Measurements from ENCODE around the gene CABP7. TPM values are rescaled to one million over a fixed set of nuclear protein-coding genes. Genes with fewer than 3 reads are reported as not detected.

Gene CABP7
- total RNA-seq, 2 donors from 2014 or later, result not detected

- H3K36me3 ChIP-seq, result no peaks in the 10 kb centered on the region
- H3K4me3 ChIP-seq, result no peak overlapping the region
- no peak overlapping the region for H3K27ac ChIP-seq
- no peaks in the 10 kb centered on the region for H3K4me1 ChIP-seq
- no peaks in the 10 kb centered on the region for H3K9me3 ChIP-seq
- H3K27me3 ChIP-seq, result no peaks in the 10 kb centered on the region
- no peak for DNase-seq (ENCODE audit: low spot score)
- no peak for TF ChIP-seq CTCF (IDR thresholded peaks at IDR 0.05)
These were observed 36.5 kb downstream of the CABP7 start for GRCh38 chr22:29756341-29756740.

GRCh38 chr22:29757096-29757495 lies 37.3 kb downstream of the CABP7 start:
- H3K27me3 ChIP-seq, result no peaks in the 10 kb centered on the region
- H3K9me3 ChIP-seq, result no peaks in the 10 kb centered on the region
- DNase-seq (ENCODE audit: low spot score), result no peak
- no peak for TF ChIP-seq CTCF (IDR thresholded peaks at IDR 0.05)
- H3K36me3 ChIP-seq, result no peaks in the 10 kb centered on the region
- no peak overlapping the region for H3K27ac ChIP-seq
- H3K4me3 ChIP-seq, result no peak overlapping the region
- no peaks in the 10 kb centered on the region for H3K4me1 ChIP-seq

- no peak for TF ChIP-seq CTCF (IDR thresholded peaks at IDR 0.05)
- H3K4me3 ChIP-seq, result no peak overlapping the region
- H3K9me3 ChIP-seq, result no peaks in the 10 kb centered on the region
- no peaks in the 10 kb centered on the region for H3K4me1 ChIP-seq
- no peak for DNase-seq (ENCODE audit: low spot score)
- no peaks in the 10 kb centered on the region for H3K36me3 ChIP-seq
- H3K27me3 ChIP-seq, result no peaks in the 10 kb centered on the region
- no peak overlapping the region for H3K27ac ChIP-seq
These were observed 38.3 kb downstream of the CABP7 start for GRCh38 chr22:29758068-29758622.

- no peak for TF ChIP-seq CTCF (IDR thresholded peaks at IDR 0.05)
- no peaks in the 10 kb centered on the region for H3K36me3 ChIP-seq
- no peak overlapping the region for H3K27ac ChIP-seq
- H3K4me1 ChIP-seq, result no peaks in the 10 kb centered on the region
- no peaks in the 10 kb centered on the region for H3K27me3 ChIP-seq
- H3K9me3 ChIP-seq, result no peaks in the 10 kb centered on the region
- DNase-seq (ENCODE audit: low spot score), result no peak
- no peak overlapping the region for H3K4me3 ChIP-seq
These were observed 39.2 kb downstream of the CABP7 start for GRCh38 chr22:29758959-29759358.

- Histone ChIP-seq H3K4me3 (no peak overlapping the region), H3K27ac (no peak overlapping the region), H3K4me1 (peaks cover 0 to 11% of the 10 kb centered on the region in 2 donors), H3K27me3 (no peaks in the 10 kb centered on the region), H3K9me3 (no peaks in the 10 kb centered on the region), H3K36me3 (no peaks in the 10 kb centered on the region)
- DNase-seq (ENCODE audit: low spot score), result no peak
- no peak for TF ChIP-seq CTCF (IDR thresholded peaks at IDR 0.05)
These were observed 42.5 kb downstream of the CABP7 start for GRCh38 chr22:29762263-29762662.
